GM12865 (cell line): ENCODE results near the gene TENM3.

Source experiments
- DNase-seq: peaks from one replicate; pipeline ENCODE4 v3.0.0; 2010; ENCODE audit warnings: low read depth
- H3K4me3 ChIP-seq: 2 replicates; pipeline ENCODE4 v1.5.1; 2011; ENCODE audit warnings: mild to moderate bottlenecking, low read depth, low read length, control low read depth
- TF ChIP-seq, protein P1 (sequence below): IDR thresholded peaks from 2 replicates; pipeline ENCODE4 v1.5.1; 2011; ENCODE audit warnings: low read length, control low read depth, low read depth, inconsistent platforms; ENCODE audit not compliant: insufficient read depth; ENCODE audit errors: missing control alignments

TENM3 gene

DNA sequence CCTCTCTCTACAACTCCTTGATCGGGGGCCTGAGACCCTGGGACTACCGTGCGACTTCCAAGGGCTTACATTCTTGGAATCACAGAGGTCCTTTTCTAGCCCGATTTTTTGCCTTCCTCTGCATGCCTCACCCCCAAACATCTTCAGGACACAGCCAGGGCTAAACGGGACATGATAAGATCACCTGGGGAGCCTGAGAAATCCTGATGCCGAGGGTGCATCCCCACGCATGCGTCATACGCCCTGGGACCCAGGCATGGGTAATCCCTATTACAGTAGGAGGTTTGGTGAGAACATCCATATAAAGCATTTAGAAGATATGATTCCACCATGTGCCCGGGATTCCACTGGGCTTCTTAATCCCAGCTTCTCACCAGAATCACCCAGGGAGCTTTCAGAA, 596.9 kb downstream of the TENM3 start:
- DNase-seq, result no peak
- H3K4me3 ChIP-seq, result no peak overlapping the region
- TF ChIP-seq, protein P1, sequence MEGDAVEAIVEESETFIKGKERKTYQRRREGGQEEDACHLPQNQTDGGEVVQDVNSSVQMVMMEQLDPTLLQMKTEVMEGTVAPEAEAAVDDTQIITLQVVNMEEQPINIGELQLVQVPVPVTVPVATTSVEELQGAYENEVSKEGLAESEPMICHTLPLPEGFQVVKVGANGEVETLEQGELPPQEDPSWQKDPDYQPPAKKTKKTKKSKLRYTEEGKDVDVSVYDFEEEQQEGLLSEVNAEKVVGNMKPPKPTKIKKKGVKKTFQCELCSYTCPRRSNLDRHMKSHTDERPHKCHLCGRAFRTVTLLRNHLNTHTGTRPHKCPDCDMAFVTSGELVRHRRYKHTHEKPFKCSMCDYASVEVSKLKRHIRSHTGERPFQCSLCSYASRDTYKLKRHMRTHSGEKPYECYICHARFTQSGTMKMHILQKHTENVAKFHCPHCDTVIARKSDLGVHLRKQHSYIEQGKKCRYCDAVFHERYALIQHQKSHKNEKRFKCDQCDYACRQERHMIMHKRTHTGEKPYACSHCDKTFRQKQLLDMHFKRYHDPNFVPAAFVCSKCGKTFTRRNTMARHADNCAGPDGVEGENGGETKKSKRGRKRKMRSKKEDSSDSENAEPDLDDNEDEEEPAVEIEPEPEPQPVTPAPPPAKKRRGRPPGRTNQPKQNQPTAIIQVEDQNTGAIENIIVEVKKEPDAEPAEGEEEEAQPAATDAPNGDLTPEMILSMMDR, result no peak

DNA sequence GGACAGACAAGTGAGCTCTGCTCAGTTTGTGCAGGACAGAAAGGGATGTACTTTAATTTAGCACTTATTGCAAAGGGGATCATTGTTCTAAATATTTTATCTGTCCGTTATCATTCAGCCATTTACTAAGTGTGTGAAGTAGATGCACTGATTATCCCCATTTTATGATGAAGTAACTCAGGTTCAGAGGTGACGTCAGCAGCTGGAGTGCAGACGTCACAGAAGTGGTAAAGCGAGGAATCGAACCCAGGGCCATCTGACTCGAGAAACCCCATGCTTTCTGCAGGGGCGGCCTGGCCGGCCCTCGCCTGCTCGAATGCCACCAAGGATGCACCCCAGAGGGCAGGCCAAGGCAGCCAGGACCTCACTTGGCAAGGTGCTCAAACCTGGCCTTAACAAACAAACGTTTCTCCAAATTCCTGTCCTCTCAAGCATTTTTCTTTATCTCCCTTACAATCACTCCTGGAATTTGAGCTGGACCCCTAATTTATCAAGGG, 599.0 kb downstream of the TENM3 start:
- TF ChIP-seq, protein P1, result no peak
- no peak for DNase-seq
- no peak overlapping the region for H3K4me3 ChIP-seq

DNA sequence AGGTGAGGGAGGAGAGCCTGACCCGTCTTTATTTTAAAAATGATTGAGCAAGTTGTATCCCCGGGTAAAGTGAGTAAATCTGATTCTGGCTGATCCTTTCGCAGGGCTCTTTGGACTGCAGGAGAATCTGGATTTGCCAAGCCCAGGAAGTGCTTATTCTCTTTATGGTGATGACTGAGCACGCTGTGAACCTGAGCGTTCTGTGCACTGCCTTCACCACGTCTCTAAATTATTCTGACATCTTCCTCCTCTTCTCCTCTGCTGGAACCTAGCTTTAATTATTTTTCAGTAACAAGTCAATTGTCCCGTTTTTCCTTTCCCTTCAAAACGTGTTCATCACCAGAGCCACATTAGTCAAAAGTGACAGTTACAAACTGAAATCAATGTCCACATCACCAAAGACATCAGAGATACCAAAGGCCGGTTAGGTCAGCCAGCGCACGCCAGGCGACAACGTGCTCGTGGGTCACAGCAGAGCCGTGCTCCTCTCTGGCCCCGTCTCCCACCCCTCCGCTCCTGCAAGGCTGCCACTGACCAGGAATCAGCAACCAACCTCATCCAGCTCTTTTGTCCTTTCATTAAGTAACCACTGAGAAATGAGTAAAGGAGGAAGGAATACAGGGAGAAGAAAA, 599.7 kb downstream of the TENM3 start:
- TF ChIP-seq, protein P1, result no peak
- DNase-seq, result no peak

DNA sequence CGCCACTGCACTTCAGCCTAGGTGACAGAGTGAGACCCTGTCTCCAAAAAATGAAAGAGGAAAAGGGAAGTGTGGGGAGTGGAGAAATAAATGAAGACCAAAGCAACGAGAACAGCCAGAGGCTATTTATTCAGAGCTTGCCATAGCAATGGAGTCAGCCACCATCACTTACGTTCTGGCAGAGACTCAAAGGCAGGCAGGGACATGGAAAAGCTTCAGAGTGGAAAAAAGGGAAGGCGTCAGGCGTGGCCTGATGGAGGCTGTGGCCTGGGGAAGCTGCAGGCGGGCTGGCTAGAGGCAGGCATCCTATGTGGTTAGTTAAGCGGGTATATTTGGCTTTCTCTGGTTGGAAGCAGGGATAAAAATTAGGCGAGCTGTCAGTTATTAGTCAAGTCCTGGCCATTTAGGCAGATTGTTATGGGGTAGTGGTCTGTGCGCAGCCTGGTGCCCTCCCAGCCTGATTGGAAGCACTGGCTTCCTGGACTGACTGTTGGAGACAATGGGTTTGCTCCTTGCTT, 600.7 kb downstream of the TENM3 start:
- no peak for DNase-seq
- H3K4me3 ChIP-seq, result no peak overlapping the region
- TF ChIP-seq, protein P1, result no peak

More for the DNA sequence above, 599.7 kb downstream of the TENM3 start:
- H3K4me3 ChIP-seq, result no peak overlapping the region

DNA sequence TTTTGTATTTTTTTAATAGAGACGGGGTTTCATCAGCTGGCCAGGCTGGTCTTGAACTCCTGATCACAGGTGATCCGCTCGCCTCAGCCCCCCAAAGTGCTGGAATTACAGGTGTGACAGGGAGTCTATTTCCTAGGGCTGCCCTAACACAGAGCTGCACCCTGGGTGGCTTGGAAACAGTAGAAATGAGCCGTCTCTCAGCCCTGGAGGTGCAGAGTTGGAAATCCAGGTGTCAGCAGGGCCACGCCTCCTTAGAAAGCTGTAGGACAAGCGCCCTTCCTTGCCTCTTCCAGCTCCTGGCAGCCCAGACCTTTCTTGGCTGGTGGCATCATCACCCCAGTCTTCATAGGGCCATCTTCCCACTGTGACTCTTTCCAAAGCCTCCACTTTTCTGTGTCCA, 602.4 kb downstream of the TENM3 start:
- no peak overlapping the region for H3K4me3 ChIP-seq
- no peak for DNase-seq
- TF ChIP-seq, protein P1, result no peak

DNA sequence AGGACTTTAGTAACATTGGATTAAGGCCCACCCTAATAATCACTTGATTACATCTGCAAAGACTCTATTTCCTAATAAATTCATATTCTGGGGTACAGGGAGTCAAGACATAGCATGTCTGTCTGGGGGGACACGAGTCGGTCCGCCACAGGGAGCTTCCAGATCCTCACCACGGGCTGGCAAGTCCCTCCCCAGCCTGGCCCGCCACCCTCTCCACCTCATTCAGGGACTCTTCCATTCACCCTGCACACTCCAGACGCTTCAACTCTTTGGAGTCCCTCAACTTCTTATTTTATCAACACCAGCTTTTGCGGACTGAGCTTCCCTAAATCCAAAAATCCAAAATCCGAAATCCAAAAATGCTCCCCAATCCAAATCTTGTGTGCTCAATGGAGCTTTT, 602.8 kb downstream of the TENM3 start:
- no peak for DNase-seq
- H3K4me3 ChIP-seq, result no peak overlapping the region
- TF ChIP-seq, protein P1, result no peak
